ENCODE measurements around the gene ZNF540. TPM values are rescaled to one million over a fixed set of nuclear protein-coding genes. Genes with fewer than 3 reads are reported as not detected.
"Not testable (repeated sequence)": the region's sequence is repeated elsewhere in the genome, so short reads cannot be mapped to it uniquely, and the experiment has no call there.

ZNF540 gene
- total and polyA plus RNA-seq, 2 donors: 6.1 to 6.2 TPM

GRCh38 chr19:37655301-37655688 lies 60.6 kb downstream of the ZNF540 start, which contains the start of gene ZFP30:
Gene ZFP30 (minus strand): TSS chr19:37655465. CDS start chr19:37647822, 7,643 bp downstream.
- WGBS: under 1% methylated on average over 34 of the region's 34 CpGs
- Histone ChIP-seq H3K4me1 (ENCODE audit: insufficient read depth) (peaks cover 2% of the 10 kb centered on the region), H3K27ac (ENCODE audit: low read depth) (peak within 1 kb of the TSS; percentile 91), H3K4me3 (ENCODE audit: low read depth, low read length) (peak within 1 kb of the TSS; percentile 79), H3K36me3 (ENCODE audit: insufficient read depth) (no peaks in the 10 kb centered on the region)
- DNase-seq (ENCODE audit: extremely low spot score): peak; percentile 80

DNA sequence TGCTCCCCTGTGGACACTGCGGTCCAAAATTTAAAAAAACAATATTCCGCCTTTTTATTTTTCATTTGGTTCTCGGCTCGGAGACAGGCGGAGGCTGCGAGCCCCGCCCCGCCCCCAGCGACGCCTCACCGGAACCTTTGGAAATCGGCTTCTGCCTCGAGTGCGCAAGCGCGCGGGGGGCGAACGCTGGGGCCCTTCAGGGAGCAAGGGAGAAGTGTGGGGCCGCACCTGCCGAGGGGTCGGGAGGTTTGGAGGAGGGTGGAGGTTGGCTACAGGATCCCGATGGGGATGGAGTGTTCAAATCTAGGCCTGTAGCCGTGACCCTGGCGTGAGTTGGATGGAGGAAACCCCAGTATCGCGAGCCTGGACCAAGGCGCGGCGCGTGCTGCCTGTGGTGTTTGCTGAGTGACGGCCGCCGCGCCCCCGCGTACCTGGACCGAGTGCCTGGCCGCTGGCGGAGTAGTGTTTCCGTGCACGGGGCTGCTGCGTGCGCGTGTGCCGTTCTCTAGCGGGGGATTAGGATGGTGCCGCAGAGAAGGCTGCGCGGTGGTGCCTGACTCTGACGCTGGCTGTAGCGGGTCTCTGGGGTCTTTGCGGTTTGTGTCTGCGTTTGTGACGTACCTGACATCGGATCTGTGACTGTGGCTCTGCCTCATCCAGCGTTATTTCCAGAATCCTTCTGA lies 61.2 kb downstream of the ZNF540 start:
- under 1% methylated on average over 57 of the region's 57 CpGs for WGBS
- Histone ChIP-seq H3K4me1 (ENCODE audit: insufficient read depth) (peaks cover 2% of the 10 kb centered on the region), H3K4me3 (ENCODE audit: low read depth, low read length) (peak overlapping the region; percentile 79)

DNA sequence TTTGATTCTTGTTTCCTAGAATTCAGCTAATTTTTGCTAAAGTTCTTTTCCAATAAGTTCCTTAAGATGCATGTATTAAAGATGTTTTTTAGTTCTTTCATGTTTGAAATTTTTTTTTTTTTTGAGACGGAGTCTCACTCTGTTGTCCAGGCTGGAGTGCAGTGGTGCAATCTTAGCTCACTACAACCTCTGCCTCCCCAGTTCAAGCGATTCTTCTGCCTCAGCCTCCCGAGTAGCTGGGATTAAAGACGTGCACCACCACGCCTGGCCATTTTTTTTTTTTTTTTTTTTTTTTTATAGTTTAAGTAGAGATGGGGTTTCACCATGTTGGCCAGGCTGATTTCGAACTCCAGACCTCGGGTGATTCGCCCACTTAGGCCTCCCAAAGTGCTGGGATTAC lies 62.5 kb downstream of the ZNF540 start:
- H3K4me1 ChIP-seq (ENCODE audit: insufficient read depth); H3K4me3 ChIP-seq (ENCODE audit: low read depth, low read length); H3K36me3 ChIP-seq (ENCODE audit: insufficient read depth); DNase-seq (ENCODE audit: extremely low spot score); H3K27ac ChIP-seq (ENCODE audit: low read depth): not testable (repeated sequence)
- 92% methylated on average over 8 of the region's 8 CpGs for WGBS

More for the DNA sequence above, 61.2 kb downstream of the ZNF540 start:
- Histone ChIP-seq H3K27ac (ENCODE audit: low read depth) (peak overlapping the region; percentile 91), H3K36me3 (ENCODE audit: insufficient read depth) (no peaks in the 10 kb centered on the region)
- DNase-seq (ENCODE audit: extremely low spot score): peak; percentile 83

Other genes starting within 250 kb of the ZNF540 start
- 17.2 TPM for gene ZNF527, start 223.8 kb upstream of the ZNF540 start, total RNA-seq
- 5.3 TPM for gene ZNF527, start 223.8 kb upstream of the ZNF540 start, polyA plus RNA-seq
- 14.8 TPM for gene ZNF569, start 127.4 kb upstream of the ZNF540 start, total RNA-seq
- 4.3 TPM for gene ZNF569, start 127.4 kb upstream of the ZNF540 start, polyA plus RNA-seq
- 16.3 TPM for gene ZNF570, start 125.5 kb upstream of the ZNF540 start, total RNA-seq
- 3.9 TPM for gene ZNF570, start 125.5 kb upstream of the ZNF540 start, polyA plus RNA-seq
- 16.8 TPM for gene ZNF793, start 87.9 kb upstream of the ZNF540 start, total RNA-seq
- gene ZNF793, start 87.9 kb upstream of the ZNF540 start, polyA plus RNA-seq: 3.9 TPM
- gene ZNF571, start 84 bp upstream of the ZNF540 start, total RNA-seq: 17.4 TPM
- gene ZNF571, start 84 bp upstream of the ZNF540 start, polyA plus RNA-seq: 3.5 TPM
- 45.3 TPM for gene ZFP30, start 60.6 kb downstream of the ZNF540 start, total RNA-seq
- gene ZFP30, start 60.6 kb downstream of the ZNF540 start, polyA plus RNA-seq: 4.5 TPM
- 14.0 TPM for gene ZNF607, start 124.9 kb downstream of the ZNF540 start, total RNA-seq
- gene ZNF607, start 124.9 kb downstream of the ZNF540 start, polyA plus RNA-seq: 3.8 TPM
- gene ZNF573, start 184.7 kb downstream of the ZNF540 start, total RNA-seq: 25.7 TPM
- 4.4 TPM for gene ZNF573, start 184.7 kb downstream of the ZNF540 start, polyA plus RNA-seq